GDM1 (cell line): ENCODE data around the gene TMEM37.

ENCODE experiments used
- DNase-seq: peaks from one replicate; lab custom pipeline; 2025; lab: John Stamatoyannopoulos, UW

TMEM37 gene

DNA sequence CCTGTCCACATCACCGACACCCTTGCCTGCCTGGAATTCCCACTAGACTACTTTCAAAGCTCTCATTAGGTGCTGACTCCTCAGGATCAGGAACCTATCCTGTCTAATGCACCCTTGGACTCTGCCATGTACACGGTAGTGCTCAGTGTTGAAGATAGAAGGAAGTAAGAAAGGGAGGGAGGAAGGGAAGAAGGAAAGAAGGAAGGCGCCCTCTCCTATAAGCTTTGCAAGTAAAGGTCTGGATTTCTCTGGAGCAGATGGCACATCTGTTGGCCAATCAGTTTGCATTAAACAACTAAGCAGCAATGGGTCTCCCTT, 47.3 kb downstream of the TMEM37 start:
- no peak for DNase-seq

DNA sequence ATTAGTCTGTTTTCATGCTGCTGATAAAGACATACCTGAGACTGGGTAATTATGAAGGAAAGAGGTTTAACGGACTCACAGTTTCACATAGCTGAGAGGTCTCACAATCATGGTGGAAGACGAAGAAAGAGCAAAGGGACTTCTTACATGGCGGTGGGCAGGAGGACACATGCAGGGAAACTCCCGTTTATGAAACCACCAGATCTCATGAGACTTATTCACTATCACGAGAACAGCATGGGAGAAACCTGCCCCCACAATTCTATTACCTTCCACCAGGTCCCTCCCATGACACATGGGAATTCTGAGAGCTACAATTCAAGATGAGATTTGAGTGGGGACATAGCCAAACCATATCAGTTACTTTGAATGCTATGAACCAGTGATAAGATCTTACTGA, 48.5 kb downstream of the TMEM37 start:
- no peak for DNase-seq

DNA sequence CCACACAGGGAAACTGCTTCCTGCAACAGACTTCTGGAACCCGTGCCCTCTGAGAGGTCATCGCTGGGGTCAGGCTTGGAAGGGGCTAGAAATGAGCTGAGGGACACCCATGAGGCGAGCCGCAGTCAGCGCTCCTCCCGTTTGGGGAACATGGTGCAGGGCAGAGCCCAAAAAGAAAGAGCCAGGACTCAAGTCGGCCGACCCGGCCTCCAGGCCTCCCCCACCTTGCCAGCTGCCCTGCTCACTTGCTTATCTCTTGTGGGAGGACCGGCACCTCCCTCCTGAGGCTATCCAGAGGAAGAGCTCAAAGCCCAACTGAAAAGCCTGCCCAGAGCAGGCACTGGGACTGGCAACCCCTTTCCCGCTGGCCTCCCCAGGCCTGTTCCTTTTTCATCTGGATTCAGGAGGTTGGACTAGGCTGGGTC, 49.1 kb downstream of the TMEM37 start:
- no peak for DNase-seq

DNA sequence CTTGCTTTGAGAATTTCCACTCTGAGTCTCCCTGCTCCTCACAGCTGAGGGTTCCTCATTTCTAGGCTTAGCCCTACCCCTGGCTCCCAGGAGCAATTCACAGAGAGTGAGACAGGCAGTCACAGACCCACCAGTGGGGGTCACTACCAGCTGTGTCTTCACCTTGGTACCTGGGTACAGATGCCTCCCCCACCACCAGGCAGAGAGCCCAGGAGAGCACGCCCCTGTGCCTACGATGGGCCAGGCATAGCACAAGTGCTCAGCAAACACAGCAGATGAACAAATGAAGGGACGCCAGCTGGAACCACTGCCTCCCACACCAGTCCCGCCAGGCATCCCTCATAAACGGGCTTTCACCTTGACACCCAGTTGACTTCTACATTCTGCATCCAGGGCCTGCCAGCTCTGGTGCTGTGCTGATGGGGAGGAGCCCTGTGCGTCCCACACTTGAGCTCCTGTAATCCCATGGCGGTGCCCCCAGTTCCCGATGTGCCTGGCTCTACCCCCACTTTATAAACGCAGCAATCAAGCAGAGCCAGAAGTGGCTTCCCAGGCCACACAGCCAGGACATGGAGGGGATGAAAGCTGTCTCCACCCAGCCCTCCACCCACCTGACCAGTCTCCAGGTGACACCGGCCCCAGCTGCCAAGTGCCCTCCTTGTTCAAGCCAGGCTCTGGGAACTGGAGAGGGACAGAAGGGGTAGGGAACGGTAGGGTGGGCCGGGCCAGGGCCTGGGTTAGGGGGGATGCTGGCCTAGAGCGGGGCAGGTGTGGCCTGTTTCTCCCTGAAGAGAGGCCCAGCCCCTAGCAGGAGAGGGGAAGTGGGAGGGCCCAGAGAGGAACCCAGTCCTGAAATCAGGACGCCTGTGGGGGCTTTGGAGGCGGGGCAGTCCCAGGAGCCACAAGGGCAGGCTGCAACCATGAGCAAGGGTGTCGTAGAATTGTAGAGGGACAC, 50.1 kb downstream of the TMEM37 start:
- DNase-seq = no peak

DNA sequence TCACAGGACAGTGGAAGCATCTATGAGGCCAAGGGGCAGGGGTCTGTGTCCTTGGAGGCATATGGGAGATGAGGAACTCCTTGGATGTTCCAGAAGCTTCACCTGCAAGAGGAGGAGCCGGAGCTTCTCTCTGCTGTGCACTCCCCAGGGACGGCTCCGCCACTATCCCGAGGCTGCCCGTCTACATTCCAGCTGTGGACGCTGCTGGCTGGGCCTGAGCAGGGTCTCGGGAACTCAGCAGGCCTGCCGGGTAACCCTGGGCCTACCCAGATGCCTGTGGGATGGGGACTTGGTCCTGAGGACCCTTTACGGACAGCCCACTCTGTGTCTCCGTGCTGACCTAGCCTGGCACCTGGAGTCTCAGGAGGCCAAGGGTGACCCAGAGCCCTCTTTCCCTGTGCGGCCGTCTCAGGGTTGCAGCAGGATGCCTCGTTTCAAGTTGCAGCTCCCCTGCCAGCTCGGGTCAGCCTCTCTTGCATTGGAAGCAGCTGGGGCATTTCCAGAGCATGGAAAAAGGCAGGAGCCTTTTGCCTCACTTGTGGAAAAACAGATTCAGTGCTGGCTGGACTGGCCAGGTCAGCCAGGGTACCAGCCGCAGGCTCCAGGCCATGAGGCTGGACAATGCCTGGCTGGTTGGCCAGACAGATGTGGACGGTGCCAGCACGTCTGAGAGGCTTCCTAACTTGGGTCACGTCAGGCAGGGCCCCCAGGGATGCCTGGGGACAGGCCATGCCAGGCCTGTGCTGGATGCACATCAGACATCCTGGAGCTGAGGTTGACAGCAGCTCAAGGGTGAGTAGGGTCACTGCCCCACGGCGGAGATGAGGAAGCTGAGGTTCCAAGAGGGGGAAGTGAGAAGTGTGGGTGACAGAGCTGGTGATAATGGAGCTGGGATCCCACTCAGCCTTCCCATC, 51.1 kb downstream of the TMEM37 start:
- DNase-seq = no peak

DNA sequence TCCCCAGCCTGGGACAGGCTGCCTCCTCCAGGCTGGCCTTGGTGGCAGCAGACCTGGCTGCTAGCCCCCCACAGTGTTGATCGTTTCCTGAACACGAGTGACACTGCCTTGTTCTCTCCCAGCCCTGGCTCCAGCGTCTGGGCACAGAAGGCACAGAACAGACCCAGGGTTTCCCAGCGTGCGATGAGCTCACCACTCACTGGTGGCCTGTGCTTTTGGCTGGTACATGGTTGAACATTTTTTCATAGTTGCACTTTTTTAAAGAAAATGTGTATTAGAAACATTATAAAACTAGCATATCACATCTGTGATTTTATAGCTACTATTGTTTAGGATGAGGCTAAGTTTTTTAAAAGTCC, 51.7 kb downstream of the TMEM37 start:
- DNase-seq = no peak

DNA sequence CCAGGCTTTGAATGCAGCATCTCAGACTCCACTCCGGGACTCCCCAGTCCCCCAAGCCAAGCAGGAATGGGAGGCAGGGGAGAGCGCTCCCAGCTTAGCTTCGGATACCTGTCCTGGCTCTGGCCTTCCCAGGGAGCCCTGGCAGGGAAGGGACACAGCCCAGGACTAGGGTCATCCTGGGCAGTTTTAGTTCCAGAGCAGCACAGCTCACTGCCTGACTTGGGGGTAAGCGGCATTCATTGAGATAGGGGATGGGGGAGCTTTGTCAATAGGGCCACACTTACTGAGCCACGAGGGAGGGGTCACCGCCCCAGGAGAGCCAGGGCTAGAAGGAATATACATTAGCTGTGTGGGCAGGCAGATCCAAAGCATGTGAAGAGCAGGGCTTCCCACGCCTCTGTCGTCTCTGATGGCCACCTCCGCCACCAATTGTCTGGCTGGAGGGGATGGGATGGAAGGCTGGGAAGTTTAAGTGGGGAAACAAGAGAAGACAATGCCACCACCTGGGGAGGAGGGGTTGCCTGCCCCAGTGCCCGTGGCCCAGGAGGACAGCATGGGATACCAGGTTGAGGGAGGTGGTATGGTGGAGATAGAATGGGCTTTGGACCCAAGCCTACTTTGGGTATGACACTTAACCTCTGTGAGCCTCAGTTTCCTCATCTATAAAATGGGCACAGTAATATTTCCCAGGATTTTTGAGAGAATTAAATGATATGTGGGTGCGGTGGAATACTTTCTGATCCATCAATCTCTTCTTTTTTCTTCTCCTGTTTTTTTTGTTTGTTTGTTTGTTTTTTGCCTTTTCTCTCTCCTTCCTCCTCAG, 52.5 kb downstream of the TMEM37 start:
- no peak for DNase-seq

DNA sequence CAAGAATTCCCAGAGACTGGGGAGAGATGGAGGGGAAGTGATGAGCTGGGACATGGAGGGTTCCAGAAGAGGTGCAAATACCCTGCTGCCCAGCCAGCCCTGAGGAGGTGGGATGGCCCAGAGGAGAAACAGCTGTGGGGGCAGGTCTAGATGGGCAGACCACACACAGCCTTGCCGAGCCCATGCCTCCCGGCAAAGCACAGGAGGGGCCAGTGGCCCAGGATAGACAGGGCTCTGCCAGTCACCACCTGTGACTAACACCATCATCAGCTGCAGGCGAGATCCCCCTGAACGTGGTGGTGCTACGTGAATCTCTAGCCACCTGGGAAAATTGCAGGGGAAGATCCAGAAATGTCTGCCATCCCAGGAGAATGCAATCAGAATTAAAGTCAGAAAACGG, 53.2 kb downstream of the TMEM37 start:
- DNase-seq = no peak

DNA sequence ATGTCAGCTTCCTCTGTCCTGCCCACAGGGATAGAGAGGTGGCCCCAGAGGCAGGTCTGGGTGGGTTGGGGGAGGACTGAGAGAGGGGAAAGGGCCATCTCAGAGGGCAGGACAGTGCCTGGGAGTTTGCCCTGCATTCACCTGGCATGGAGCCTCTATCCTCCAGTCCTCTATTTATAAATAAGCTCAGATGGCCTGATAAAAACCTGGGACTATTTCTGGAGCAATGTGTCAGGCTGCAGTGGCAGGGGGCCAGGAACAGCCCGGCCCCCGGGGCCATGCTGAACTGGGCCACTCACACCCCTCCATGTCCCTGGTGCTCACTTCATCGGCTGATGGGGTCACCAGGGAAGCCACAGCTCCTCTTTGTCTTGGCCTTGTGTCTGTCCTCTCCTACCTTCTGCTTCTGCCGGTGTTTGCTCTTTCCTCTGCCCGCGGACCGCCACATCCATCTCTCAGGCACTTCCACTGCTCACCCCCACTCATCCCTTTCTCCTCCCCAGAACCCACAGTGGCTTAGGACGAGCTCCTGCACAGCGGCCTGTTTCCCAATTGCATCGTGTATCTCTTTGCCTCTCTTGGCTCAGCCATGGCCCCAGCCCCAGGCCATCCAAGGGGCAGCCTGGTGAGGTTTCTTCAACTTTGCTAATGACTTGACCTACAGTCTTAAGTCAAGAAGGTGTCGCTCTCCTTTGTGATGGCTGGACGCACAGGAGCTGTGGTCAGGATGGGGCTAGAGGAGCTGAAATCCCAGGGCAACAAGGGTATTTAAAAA, 53.9 kb downstream of the TMEM37 start:
- DNase-seq = no peak

DNA sequence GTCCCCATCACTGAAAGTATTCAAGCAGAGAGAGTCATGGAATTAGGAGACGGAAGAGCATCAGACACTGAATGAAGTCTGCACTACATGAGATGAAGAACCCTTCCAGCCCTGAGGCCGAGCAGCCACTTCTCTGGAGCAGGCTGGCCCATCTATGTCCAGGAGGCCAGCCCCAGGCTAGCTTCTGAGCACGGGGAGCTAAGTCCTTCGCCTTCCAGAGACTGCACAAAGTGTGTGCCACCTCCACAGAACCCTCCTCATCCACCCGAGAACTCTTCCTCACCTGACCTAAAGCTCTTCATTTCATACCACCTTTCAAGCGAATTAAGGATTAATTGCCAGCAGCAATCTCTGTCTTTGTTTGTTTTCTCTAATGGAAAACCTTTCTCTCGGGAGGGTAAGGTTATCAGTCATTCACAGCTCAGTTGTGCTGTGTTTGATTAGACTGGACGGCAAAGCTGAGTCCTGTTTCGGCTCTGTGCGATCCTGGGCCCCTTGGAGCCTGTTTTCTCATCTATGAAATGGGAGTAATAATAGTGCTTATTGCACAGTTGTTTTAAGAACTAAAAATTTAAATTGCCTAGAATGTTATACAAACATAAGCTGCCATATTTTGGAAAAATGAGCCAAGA, 54.7 kb downstream of the TMEM37 start:
- DNase-seq = no peak

DNA sequence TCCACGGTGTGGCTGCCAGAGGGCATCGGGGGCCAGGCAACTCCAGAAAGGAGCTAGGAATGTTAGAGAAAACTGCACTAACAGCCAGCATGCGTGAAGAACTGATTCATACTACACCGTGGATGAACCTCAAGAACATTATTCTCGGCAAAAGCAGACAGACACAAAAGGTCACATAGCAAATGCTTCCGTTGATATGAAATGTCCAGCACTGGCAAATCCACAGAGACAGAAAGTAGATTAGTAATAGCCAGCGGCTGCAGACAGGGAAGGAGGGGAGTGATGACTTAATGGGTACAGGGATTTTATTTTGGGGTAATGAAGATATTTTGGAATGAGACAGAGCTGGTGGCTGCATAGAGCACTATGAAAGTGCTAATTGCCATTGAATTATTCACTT, 55.2 kb downstream of the TMEM37 start:
- DNase-seq = no peak

DNA sequence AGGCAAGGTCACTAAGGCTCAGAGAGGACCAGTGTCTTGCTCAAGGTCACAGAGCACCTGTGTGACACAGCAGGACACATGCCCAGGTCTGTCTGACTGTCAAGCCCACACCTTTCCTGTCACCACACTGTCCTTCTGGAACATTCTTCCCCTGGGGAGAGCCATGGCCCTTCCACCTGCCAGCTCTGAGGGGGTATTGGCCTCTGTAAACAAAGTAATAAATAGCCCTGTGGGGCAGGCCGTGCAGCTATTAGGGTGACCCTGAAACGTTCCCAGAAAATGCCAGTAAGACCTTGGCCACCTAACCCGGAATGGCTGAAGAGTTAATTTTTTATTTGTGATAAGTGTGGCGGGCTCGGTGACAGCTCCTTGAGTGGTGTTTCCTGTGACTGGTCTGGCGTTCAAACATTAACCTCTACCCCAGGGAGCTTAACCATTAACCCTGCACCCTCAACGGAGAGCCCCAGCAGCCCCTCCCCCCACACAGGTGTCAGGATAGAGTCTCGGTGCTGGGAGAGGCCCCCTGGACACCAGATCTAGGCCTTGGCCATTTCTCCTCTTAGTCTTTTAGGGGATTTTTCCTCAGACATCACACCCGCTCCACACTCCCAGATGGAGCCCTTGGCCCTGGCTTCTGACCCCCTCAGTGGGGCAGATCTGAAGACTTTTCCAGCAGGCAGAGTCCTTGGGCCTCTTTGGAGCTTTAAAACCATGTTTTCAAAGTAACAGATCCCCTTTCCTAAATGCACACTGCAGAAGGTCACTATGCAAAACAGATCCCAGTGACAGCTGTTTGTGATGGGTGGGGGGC, 56.0 kb downstream of the TMEM37 start:
- no peak for DNase-seq
